C4-2B (cell line): ENCODE data around the gene KIF1A.

Experiments used
- H3K27ac ChIP-seq: fragments of 450-650 bp; 2 replicates; pipeline ENCODE4 v1.5.1; 2017
- CTCF ChIP-seq: fragments of 450-650 bp; conservative IDR thresholded peaks from 2 replicates; pipeline ENCODE4 v1.5.1; 2017; ENCODE audit warnings: mild to moderate bottlenecking
- ZFX ChIP-seq: fragments of 450-650 bp; IDR thresholded peaks from 2 replicates; pipeline ENCODE4 v1.6.1; 2017

KIF1A gene

DNA sequence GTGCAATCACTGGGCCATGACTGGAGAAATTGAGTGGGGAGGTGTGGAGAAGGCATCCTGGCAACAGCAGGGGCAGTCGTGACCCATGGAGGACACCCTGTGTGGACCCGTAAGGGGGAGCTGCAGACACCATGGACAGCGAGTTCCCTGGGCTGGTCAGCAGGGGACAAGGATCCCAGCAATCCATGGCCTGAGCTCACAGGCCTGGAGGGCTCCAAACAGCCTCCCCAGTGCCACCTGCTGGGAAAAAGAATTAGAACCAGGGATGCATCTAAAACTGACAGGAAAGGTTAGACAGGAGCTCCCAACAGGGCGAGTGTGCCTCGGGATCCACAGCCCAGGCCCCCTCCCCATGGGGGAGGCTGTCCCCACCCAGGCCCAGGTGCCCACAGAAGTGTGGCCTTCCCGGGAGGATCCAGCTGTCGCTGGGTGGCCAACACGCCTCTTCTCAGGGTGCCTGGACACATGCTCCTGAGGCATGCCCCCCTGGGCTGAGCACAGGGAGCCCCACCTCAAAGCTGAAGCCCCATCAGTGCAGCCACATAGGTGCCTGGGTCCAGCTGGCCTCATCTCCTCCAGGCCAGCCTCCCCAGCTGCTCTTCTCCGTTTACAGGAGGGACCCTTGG is 20.5 kb upstream of the KIF1A start:
- TF ChIP-seq CTCF (peak; percentile 79), ZFX (no peak)
- no peak overlapping the region for H3K27ac ChIP-seq

DNA sequence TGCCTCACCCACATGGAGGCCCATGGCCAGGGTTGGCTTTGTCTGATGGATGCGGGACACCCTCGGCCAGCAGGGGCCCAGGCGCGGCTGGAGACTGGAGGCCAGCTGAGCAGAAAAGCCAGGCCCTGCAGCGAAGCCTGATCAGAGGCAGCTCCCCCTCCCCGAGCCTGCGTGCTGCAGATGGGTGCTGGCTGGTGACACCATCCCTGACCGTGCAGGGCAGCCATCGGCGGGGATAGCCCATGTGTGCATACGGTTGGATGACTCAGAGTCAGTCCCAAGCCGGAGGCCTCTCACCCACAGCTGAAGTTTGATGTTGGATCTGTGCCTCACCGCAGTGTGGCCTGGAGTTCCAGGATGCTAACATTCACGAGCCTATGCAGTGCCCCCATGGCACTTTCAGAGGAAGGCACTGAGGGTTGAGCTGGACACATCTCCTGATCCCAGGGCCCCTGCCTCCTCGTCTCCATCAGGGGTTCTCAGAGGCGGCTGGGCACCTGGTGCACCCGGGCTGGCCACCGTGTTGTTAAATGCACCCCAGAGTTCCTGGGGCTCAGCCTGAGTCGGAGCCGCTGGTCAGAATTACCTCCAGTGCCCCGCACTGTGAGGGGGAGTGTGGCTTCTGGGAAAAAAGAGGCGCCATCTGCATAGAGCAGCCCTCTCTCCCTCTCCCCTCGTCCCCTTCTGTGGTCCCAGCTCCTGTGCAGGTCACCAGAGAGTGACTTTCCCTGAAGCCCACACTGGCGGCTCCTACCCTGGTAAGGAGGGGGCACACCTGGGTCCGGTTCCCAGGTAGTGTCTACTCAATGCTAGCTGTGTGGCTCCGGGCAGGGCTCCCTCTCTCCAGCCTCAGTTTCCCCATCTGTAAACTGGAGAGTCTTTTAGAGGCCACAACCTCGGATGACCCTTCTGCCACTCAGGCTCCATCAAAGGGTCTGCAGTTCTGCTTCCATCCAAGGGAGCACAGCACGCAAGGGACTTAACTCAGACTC is 19.4 kb upstream of the KIF1A start:
- H3K27ac ChIP-seq, result no peak overlapping the region
- no peak for TF ChIP-seq CTCF

DNA sequence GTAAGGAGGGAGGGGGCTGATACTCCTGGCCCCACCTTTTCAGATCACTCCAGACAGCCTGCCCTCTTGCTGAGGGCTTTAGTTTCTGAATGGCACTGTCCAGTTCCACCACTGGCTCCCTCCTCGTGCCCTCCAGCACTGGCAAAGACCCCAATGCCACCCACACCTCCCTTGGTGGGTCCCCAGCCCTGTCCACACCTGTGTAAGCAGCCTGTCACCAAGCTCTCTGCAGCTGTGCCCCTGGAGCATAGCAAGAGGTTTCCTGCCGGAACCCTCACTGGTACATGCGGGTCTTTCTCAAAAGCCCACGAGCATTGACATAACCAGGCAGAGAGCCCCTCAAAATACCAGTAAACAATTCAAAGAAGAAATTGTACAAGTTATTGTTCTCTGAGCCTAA is 17.6 kb upstream of the KIF1A start:
- H3K27ac ChIP-seq, result no peak overlapping the region
- no peak for TF ChIP-seq ZFX
- no peak for TF ChIP-seq CTCF

- no peak overlapping the region for H3K27ac ChIP-seq
- TF ChIP-seq CTCF, result no peak
Measured at GRCh38 chr2:240836781-240837467, 16.9 kb upstream of the KIF1A start.

- no peak overlapping the region for H3K27ac ChIP-seq
- TF ChIP-seq CTCF (no peak), ZFX (no peak)
Measured at GRCh38 chr2:240835528-240835927, 15.5 kb upstream of the KIF1A start.

GRCh38 chr2:240834377-240834975 is 14.5 kb upstream of the KIF1A start:
- no peak for TF ChIP-seq ZFX
- no peak for TF ChIP-seq CTCF
- H3K27ac ChIP-seq, result no peak overlapping the region
